HG03342 (cell line): Measurements from ENCODE around the gene TRA2B.

Source experiments
- ATAC-seq: cut with Tn5 transposase; IDR thresholded peaks from one replicate; pipeline ENCODE4 v1.9.1; 2021; ENCODE audit warnings: mild to moderate bottlenecking, moderate library complexity; ENCODE audit not compliant: unreplicated experiment

TRA2B gene

DNA sequence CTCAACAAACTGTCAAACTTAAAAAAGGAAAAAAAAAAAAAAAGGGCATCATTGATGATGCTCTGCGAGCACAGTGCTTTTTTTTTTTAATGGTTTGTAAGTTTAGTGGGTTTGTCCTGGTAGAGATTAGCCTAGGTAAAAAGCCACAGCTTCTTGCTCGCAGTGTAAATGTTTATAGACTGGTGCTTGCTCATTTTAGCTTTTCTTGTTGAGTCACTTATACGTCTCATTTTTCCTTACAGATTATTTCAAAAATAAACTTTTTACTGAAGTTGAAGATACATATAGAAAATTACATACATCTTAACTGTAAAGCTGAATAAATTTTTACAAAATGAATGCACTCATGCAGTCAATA, 16.5 kb upstream of the TRA2B start:
- no peak for ATAC-seq

DNA sequence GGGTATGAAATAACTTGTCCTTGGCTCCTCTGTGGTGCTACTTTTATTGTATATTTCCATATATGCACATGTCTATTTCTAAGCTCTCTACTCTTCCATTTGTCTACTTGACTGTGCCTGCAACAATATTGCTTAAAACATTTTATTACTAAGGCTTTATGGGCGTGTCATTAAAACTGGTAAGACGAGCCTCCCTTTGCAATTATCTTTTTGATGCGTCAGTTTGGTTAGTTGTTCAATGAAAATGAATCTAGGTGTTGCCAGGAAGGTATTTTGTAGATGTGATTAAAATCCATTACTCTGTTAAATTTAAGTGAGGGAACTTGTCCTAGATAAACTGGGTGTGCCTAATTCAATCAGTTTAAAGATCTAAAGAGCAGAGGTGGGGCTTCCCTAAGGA, 12.9 kb upstream of the TRA2B start:
- no peak for ATAC-seq

DNA sequence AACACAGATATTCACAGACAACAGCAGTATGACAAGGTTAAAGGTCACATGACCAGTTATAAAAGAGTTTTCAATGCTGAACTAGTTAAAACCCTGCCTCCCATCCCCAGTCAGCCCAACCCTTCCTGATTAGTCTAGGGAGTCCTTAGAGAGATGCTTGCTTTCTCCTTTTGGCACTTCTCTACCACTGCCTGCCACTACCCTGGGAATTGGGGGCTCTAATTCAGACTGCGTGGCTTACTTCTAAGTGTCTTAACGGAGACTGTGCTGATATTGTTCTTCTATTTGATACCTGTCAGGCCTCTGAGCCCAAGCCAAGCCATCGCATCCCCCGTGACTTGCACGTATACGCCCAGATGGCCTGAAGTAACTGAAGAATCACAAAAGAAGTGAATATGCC, 11.7 kb upstream of the TRA2B start:
- no peak for ATAC-seq

DNA sequence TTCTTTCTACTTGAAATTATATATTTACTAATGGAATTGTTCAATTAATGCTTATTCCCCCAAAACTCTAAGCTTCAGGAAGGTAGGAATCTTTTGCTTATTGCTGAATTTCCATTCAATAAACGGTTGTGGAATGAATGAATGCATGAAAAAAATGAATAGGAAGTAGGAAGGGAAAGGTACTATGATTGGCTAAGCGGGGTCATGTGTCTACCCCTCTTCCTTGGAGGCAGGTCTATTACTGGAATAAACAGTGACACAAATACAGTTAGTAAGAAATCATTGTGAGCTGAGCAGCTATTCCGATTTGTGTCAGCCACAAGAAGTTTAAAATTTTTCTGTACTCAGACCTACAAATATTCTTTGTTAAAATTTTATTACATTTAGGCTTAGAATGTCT, 10.5 kb upstream of the TRA2B start:
- ATAC-seq: no peak

DNA sequence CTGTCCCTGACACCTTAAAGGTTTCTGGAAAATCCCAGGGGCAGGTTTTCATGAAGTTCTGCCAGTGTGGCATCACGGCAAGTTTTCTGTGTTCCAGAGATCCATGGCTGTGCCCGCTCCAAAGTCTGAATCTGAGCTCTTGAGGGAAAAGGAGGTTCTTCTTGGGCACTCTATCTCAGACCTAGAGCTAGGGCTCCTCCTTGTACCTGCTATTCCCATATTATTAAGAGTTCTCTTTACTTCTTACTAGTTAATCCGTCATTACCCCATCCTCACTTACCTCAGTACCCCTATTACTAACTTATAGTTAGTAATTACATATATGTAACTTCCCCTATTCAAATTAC, 5.9 kb upstream of the TRA2B start:
- peak; percentile 7 for ATAC-seq

DNA sequence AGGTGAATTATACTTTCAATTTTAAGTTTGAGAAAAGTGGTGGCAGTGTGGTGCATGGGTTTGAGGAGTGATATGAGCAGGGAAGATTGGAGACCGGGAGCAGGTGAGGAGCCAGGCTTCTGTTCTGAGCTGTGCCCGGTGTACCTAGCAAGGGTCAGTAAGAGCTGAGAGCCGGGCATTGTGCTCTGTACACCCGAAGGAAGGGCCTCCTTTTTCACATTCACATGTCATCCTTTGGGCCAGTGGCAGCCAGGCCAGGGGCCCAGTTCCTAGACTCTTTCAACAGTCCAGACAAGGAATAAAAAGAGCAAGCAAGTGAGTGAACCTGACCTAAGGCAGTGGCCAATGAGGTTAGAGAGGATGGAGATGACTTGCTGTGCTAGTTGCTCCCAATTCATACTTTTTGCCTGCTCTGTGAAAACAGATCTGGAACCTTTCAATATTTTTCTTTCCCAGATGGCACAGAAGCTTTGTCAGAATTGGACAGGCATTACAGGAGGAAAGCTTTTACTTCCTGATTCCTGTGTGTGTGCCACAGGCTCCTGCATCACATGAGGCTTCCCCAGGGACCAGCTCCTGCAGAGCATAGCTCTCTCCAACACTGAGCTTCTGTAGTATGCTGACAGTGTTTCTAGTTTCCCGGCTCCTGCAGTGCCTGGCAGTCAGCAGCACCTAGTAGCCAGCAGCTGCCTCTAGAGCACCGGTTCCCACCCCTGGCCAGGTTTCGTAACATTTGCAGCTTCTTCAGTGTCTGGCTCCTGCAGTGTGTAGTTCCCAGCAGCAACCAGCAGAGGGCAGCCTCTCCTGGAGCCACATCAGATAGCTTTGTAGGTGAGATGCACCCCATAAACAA, 5.3 kb upstream of the TRA2B start:
- peak; percentile 90 for ATAC-seq

DNA sequence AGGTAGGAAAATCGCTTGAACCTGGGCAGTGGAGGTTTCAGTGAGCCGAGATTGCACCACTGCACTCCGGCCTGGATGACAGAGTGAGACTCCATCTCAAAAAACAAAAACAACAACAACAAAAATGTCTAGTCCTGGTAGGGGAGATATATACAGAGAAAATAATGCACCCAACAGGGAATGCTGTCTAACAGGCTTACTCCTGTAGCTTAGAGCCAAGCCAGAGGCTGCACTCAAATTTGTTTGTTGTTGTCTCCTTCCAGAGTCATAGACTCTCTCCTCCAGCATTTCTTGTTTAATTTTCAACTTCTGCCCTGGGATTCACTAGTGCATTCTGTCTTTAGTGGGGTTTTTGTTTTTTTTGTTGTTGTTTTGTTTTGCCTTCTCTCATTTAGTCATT, 4.6 kb upstream of the TRA2B start:
- no peak for ATAC-seq

DNA sequence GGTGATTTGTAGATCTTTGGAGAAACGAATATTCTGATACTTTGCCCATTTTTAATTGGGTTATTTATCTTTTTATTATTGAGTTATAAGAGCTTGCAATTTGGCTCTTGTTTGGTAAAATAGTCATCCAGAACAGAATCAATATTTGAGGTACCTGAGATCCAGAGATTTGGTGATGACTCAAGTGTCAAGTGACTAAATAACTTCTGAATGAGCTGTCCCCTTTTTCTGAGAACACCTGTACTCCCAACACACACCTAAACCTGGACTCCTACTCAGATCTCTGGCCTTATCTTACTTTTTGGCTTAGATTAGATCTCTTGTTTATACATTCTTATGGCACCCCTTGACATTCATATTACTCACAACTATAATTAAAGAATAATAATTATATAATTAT, 3.1 kb upstream of the TRA2B start:
- no peak for ATAC-seq

DNA sequence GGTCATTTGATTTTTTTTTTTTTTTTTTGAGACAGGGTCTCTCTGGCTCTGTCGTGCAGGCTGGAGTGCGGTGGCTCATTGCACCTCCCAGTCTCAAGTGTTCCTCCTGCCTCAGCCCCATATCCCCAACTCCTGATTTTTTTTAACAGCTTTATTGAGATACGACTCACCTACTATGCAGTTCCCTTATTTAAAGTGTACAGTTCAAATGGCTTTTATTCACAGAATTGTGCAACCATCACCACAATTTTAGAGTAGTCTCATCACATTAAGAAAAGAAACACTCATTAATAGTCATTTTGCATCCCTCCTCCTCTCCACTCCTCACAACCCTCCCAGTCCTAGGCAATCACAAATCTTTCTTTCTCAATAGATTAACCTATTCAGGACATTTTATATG, 1.9 kb upstream of the TRA2B start:
- no peak for ATAC-seq

DNA sequence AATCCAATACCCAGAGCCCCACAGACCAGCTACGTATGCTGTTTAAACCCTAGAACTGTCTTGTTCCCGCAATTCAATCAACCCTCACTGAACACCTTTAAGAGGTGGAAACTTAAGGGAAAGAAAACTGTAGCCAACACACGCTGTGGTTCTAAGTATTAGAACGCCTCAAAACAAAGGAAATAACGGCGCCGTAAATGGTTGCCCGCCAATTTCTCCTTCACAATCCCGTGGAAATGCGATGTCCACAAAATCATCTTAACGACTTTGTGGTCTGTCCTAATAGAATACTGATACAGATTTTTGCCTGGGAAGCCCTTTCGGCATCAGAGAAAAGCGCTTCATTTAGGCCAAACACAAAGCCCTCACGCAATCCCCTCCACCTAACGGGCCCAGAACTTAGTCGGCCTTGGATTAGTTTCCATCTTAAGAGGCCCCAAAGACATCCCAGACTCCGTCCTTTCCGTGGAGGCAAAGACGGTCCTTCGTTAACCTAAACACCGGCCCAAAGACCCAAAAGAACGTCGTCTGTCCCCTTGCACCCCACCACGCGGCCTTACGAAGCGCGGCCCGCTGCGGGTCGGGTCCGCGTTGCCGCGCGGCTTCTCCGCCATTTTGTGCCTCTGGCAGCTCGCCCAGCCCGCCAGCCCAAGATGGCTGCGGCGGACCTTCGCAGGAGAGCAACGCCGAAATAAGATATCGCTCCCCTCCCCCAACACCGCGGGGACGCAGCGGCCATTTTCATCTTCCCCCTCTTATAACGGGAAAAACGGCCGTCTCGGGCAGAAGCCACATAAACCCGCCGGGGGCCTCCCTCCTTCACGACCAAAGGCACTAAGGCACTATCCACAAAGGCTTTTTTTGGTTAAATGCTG, 763 bp downstream of the TRA2B start:
- ATAC-seq: peak; percentile 40

DNA sequence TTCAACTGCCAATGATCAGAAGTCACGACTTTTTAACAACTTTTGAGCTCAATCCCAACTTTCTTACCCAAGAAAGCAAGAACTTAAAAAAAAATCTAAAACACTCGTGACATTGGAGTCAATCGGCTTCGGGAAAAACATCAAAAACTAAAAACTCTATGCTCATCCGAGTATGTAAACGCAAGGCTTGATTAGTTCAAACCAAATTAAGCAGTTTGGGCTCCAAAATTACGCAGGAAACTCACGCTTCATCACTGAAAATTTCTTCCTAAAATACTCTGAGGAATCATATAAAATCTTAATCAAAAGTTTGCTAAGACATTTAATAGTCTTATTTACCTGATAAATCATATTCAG, 1.6 kb downstream of the TRA2B start:
- ATAC-seq: no peak

DNA sequence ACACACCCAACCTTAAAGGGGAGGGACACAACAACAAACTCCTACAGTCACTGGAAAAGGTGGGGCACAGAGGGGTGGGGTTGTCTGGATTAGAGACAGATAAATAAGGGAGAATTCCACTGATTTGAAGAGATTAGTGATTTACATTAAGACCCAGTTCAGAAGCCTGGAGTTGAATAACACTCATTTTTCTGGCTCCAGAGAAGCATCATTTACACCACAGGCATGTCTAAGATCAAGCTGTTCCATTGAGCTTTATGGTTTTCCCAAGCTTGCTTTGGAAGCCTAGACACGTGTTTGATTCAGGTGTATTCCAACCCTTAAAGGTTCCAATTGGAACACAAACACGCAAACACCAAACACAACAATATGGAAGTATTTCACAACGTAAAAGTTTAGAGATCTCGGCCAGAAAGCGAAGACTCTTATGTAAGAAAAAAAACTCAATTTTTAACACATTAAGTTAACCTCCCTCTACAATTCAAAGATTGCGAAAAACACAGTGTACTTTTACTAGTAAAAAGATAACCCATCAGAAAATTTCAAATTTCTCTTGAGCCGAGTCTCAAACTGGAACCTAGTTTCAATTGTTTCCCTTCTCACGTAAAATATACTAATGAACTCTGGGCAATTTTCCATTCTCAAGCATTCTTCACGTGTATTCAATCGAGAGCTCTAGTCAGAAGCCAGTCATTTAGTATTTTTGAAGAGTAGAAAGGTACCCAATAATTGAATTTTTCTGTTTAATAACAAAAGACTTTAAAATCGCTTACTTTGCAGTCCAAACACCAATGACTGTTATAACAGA, 2.1 kb downstream of the TRA2B start:
- no peak for ATAC-seq

DNA sequence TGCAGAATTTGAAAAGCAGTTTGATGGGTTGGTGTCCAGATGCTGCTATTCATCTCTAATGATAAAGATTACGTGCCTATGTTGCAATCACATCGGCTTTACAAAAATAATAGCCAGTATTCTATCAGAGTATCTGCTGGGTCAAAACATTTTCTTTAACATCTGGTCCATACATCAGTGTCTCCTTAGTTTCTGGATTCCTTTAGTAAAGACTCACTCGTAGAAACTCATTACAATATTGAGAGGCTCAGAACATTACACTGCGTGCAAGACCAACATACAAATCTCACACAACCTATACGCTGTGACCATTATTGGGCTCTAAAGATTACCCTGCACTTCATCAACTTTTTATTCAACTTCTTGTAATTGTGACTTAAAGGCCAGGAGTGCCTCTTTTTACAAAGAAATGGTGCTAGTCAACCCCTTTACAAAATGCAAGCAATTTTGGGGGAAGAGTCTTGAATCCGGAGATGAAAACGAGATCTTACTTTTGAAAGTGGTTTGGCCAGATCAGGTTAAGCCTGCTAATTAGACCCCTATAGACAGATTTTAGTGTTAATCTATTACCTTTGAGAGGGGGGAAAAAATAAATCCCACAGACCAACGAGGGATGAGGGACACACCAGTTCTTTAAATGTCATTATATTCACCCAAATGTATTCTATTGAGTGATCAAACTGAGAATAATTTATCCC, 2.9 kb downstream of the TRA2B start:
- ATAC-seq: no peak

DNA sequence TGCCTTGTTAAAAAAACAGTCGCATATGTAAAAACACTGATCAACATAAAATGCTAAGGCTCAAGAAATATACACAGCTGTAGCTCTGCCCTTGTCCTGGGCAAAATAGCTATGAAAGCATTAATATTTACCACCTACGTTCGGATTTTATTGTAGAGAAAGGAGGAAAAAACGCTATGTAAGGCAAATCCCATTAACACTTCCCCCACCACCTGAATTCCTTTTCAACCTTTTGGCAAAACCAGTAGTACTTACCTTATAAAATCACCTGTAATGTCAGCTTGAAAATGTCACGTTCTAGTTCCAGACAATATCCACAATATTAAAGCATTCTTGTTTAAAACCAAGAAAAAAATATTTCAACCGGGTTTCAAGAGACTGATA, 3.6 kb downstream of the TRA2B start:
- no peak for ATAC-seq

DNA sequence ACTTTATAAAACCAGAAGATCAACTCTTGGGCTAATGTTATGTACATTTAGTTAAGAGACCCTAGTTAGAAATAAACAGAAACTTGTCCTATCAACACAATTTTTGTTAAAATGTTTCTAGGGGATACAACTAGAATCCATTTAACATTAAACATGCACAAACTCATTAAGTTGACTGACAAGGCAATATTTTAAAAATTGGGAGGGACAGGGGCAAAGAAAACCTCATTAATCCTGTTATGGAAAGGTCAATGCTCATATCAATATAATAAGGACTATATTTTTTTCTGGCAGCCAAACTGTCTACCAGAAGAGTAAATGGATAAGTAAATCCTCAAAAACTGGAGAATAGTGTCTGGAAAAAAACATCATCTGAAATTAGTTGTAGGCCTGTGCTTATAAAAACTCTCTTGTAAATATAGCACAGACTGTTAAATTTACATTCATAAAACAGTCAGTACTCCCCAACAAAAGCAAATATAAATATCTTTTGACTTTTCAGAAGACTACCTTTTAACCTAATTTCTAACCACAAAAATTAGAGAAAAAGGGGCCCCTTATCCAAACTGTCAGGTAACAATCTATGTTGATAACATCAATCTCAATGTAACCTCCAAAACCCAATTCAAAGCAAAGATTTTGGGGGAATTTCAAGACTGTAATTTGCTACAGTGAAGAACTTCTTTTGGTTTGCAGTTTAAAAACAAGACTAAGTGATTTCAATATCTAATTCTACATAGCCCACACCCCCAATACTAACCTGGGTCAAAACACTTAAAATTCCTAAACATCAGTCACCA, 4.2 kb downstream of the TRA2B start:
- ATAC-seq: no peak

DNA sequence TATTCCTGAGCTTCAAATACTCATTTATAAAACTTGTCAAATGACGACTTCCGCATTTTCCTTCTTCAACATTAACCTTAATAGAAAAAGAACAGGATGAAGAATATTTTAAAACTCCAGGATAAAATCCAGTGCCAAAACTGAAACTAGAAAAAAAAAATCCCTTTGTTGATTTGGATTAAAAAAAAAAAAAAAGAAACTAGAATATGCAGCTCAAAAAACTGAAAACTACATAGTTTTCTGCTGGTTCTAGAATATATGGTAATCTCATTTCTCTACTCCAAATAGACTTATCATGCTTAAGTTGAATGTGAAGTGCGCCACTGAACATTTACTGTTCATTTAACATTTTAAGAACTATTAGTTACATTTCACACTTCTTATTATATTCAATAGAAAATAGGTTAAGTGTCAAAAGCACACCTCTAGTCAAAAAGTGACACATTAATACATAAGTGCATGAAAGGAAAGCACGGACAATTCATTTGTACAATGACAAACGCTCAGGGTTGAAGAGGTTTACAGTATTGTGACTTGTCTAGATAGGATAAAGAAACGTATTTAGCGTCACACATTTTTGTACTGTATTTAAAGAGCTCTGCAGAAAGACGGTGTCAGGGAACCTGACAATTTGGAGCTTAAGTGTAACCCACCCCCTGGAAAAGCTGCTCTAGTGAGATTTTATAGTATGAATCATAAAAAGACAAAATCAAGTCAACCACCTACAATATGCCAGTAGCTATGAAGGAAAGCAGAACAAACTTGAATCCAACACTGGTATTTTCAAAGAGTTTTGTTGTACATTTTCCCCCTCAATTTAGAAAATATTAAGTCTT, 5.8 kb downstream of the TRA2B start:
- ATAC-seq: no peak

DNA sequence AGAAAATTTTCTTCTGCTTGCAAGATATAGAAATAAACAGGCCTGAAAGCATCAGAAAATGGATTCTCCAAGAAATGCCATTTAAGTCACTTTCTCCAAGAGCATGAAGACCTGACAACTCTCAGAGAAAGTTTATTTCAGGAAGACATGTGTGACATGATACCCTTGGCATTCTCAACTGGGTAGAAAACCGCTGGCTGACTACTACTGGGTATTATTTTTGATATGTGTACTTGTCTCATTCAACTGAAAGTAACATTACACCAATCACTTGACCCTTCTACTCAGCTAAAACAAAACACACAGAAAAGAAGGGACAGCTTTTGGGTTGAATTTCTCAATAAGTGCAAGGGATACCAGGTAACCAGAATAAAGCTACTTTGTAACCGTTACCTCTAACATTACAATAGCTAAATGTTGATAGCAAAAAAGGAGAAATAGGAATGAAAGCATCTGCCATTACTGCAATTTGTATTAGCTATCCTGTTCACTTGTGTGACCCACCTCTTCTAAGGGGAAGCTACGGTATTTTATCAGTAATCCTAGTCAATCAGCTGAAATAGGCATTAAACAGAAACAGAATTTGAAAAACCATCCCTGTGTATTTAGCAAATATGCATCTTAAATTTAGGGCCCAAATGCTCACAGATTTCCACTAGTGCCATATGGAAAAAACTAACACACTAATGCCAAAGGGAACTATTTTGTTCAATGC, 7.3 kb downstream of the TRA2B start:
- no peak for ATAC-seq
